ENCODE results near the gene PACS2.

The PACS2 gene

GRCh38 chr14:105385698-105386365, 71.3 kb downstream of the PACS2 start:
- DNase-seq: no peak
- Histone ChIP-seq H3K27ac (ENCODE audit: insufficient read depth, low read length, poor library complexity, severe bottlenecking) (no peak overlapping the region), H3K27me3 (replicated peaks; ENCODE audit: control insufficient read depth, insufficient read depth, low read length, poor library complexity, severe bottlenecking) (no peaks in the 10 kb centered on the region), H3K4me1 (ENCODE audit: control insufficient read depth, insufficient read depth, low read length, poor library complexity, severe bottlenecking) (no peaks in the 10 kb centered on the region), H3K36me3 (ENCODE audit: control insufficient read depth, insufficient read depth, low read length) (peaks cover 4% of the 10 kb centered on the region), H3K4me3 (ENCODE audit: insufficient read depth, low read depth, low read length, poor library complexity, severe bottlenecking) (no peak overlapping the region), H3K9me3 (ENCODE audit: control insufficient read depth, low read length) (no peaks in the 10 kb centered on the region)

GRCh38 chr14:105386581-105387529, 72.3 kb downstream of the PACS2 start:
- Histone ChIP-seq H3K36me3 (ENCODE audit: control insufficient read depth, insufficient read depth, low read length) (peaks cover 4% of the 10 kb centered on the region), H3K27ac (ENCODE audit: insufficient read depth, low read length, poor library complexity, severe bottlenecking) (no peak overlapping the region)
- DNase-seq: no peak

GRCh38 chr14:105387530-105387922, 73.0 kb downstream of the PACS2 start:
- no peaks in the 10 kb centered on the region for H3K4me1 ChIP-seq (ENCODE audit: control insufficient read depth, insufficient read depth, low read length, poor library complexity, severe bottlenecking)
- H3K27ac ChIP-seq (ENCODE audit: insufficient read depth, low read length, poor library complexity, severe bottlenecking): no peak overlapping the region
- H3K27me3 ChIP-seq (replicated peaks; ENCODE audit: control insufficient read depth, insufficient read depth, low read length, poor library complexity, severe bottlenecking): no peaks in the 10 kb centered on the region
- H3K9me3 ChIP-seq (ENCODE audit: control insufficient read depth, low read length): no peaks in the 10 kb centered on the region
- no peak overlapping the region for H3K4me3 ChIP-seq (ENCODE audit: insufficient read depth, low read depth, low read length, poor library complexity, severe bottlenecking)
- peaks cover 4% of the 10 kb centered on the region for H3K36me3 ChIP-seq (ENCODE audit: control insufficient read depth, insufficient read depth, low read length)
- no peak for DNase-seq

More at GRCh38 chr14:105386581-105387529, 72.3 kb downstream of the PACS2 start:
- H3K4me1 ChIP-seq (ENCODE audit: control insufficient read depth, insufficient read depth, low read length, poor library complexity, severe bottlenecking): no peaks in the 10 kb centered on the region
- H3K4me3 ChIP-seq (ENCODE audit: insufficient read depth, low read depth, low read length, poor library complexity, severe bottlenecking): no peak overlapping the region
- H3K27me3 ChIP-seq (replicated peaks; ENCODE audit: control insufficient read depth, insufficient read depth, low read length, poor library complexity, severe bottlenecking): no peaks in the 10 kb centered on the region
- no peaks in the 10 kb centered on the region for H3K9me3 ChIP-seq (ENCODE audit: control insufficient read depth, low read length)

GRCh38 chr14:105388110-105388951, 73.8 kb downstream of the PACS2 start:
- H3K27me3 ChIP-seq (replicated peaks; ENCODE audit: control insufficient read depth, insufficient read depth, low read length, poor library complexity, severe bottlenecking): no peaks in the 10 kb centered on the region
- H3K4me1 ChIP-seq (ENCODE audit: control insufficient read depth, insufficient read depth, low read length, poor library complexity, severe bottlenecking): no peaks in the 10 kb centered on the region
- H3K9me3 ChIP-seq (ENCODE audit: control insufficient read depth, low read length): no peaks in the 10 kb centered on the region
- DNase-seq: no peak
- H3K36me3 ChIP-seq (ENCODE audit: control insufficient read depth, insufficient read depth, low read length): peaks cover 4% of the 10 kb centered on the region
- no peak overlapping the region for H3K4me3 ChIP-seq (ENCODE audit: insufficient read depth, low read depth, low read length, poor library complexity, severe bottlenecking)
- no peak overlapping the region for H3K27ac ChIP-seq (ENCODE audit: insufficient read depth, low read length, poor library complexity, severe bottlenecking)

GRCh38 chr14:105388976-105389375, 74.4 kb downstream of the PACS2 start:
- Histone ChIP-seq H3K36me3 (ENCODE audit: control insufficient read depth, insufficient read depth, low read length) (peaks cover 4% of the 10 kb centered on the region), H3K27me3 (replicated peaks; ENCODE audit: control insufficient read depth, insufficient read depth, low read length, poor library complexity, severe bottlenecking) (no peaks in the 10 kb centered on the region), H3K4me3 (ENCODE audit: insufficient read depth, low read depth, low read length, poor library complexity, severe bottlenecking) (no peak overlapping the region), H3K27ac (ENCODE audit: insufficient read depth, low read length, poor library complexity, severe bottlenecking) (no peak overlapping the region), H3K9me3 (ENCODE audit: control insufficient read depth, low read length) (no peaks in the 10 kb centered on the region), H3K4me1 (ENCODE audit: control insufficient read depth, insufficient read depth, low read length, poor library complexity, severe bottlenecking) (no peaks in the 10 kb centered on the region)
- DNase-seq: no peak

- H3K4me3 ChIP-seq (ENCODE audit: insufficient read depth, low read depth, low read length, poor library complexity, severe bottlenecking): no peak overlapping the region
- DNase-seq: no peak
- H3K27me3 ChIP-seq (replicated peaks; ENCODE audit: control insufficient read depth, insufficient read depth, low read length, poor library complexity, severe bottlenecking): no peaks in the 10 kb centered on the region
- H3K9me3 ChIP-seq (ENCODE audit: control insufficient read depth, low read length): no peaks in the 10 kb centered on the region
- H3K36me3 ChIP-seq (ENCODE audit: control insufficient read depth, insufficient read depth, low read length): peaks cover 4% of the 10 kb centered on the region
- no peak overlapping the region for H3K27ac ChIP-seq (ENCODE audit: insufficient read depth, low read length, poor library complexity, severe bottlenecking)
- no peaks in the 10 kb centered on the region for H3K4me1 ChIP-seq (ENCODE audit: control insufficient read depth, insufficient read depth, low read length, poor library complexity, severe bottlenecking)
Observed at GRCh38 chr14:105389534-105389933, 75.0 kb downstream of the PACS2 start.

GRCh38 chr14:105389976-105390848, 75.7 kb downstream of the PACS2 start:
- Histone ChIP-seq H3K4me3 (ENCODE audit: insufficient read depth, low read depth, low read length, poor library complexity, severe bottlenecking) (no peak overlapping the region), H3K27ac (ENCODE audit: insufficient read depth, low read length, poor library complexity, severe bottlenecking) (no peak overlapping the region), H3K9me3 (ENCODE audit: control insufficient read depth, low read length) (no peaks in the 10 kb centered on the region), H3K4me1 (ENCODE audit: control insufficient read depth, insufficient read depth, low read length, poor library complexity, severe bottlenecking) (no peaks in the 10 kb centered on the region), H3K27me3 (replicated peaks; ENCODE audit: control insufficient read depth, insufficient read depth, low read length, poor library complexity, severe bottlenecking) (no peaks in the 10 kb centered on the region), H3K36me3 (ENCODE audit: control insufficient read depth, insufficient read depth, low read length) (peaks cover 2% of the 10 kb centered on the region)
- no peak for DNase-seq

- Histone ChIP-seq H3K9me3 (ENCODE audit: control insufficient read depth, low read length) (no peaks in the 10 kb centered on the region), H3K27ac (ENCODE audit: insufficient read depth, low read length, poor library complexity, severe bottlenecking) (no peak overlapping the region), H3K4me1 (ENCODE audit: control insufficient read depth, insufficient read depth, low read length, poor library complexity, severe bottlenecking) (no peaks in the 10 kb centered on the region), H3K36me3 (ENCODE audit: control insufficient read depth, insufficient read depth, low read length) (no peaks in the 10 kb centered on the region), H3K27me3 (replicated peaks; ENCODE audit: control insufficient read depth, insufficient read depth, low read length, poor library complexity, severe bottlenecking) (no peaks in the 10 kb centered on the region), H3K4me3 (ENCODE audit: insufficient read depth, low read depth, low read length, poor library complexity, severe bottlenecking) (no peak overlapping the region)
- no peak for DNase-seq
Observed at GRCh38 chr14:105390849-105391500, 76.4 kb downstream of the PACS2 start.

- H3K27me3 ChIP-seq (replicated peaks; ENCODE audit: control insufficient read depth, insufficient read depth, low read length, poor library complexity, severe bottlenecking): no peaks in the 10 kb centered on the region
- no peak overlapping the region for H3K27ac ChIP-seq (ENCODE audit: insufficient read depth, low read length, poor library complexity, severe bottlenecking)
- no peak overlapping the region for H3K4me3 ChIP-seq (ENCODE audit: insufficient read depth, low read depth, low read length, poor library complexity, severe bottlenecking)
- DNase-seq: no peak
- H3K36me3 ChIP-seq (ENCODE audit: control insufficient read depth, insufficient read depth, low read length): no peaks in the 10 kb centered on the region
- no peaks in the 10 kb centered on the region for H3K9me3 ChIP-seq (ENCODE audit: control insufficient read depth, low read length)
- no peaks in the 10 kb centered on the region for H3K4me1 ChIP-seq (ENCODE audit: control insufficient read depth, insufficient read depth, low read length, poor library complexity, severe bottlenecking)
Observed at GRCh38 chr14:105391541-105391940, 77.0 kb downstream of the PACS2 start.
